ENCODE results near the gene RASA3.
"Not testable (repeated sequence)": the region's sequence is repeated elsewhere in the genome, so short reads cannot be mapped to it uniquely, and the experiment has no call there.

RASA3 gene

GRCh38 chr13:114155926-114156883, 23.8 kb upstream of the RASA3 start:
- DNase-seq (ENCODE audit: low spot score), result no peak

GRCh38 chr13:114155320-114155719, 22.9 kb upstream of the RASA3 start:
- DNase-seq (ENCODE audit: low spot score), result no peak

- DNase-seq (ENCODE audit: low spot score), result no peak
Measured at GRCh38 chr13:114154476-114154875, 22.1 kb upstream of the RASA3 start.

- DNase-seq (ENCODE audit: low spot score), result no peak
Measured at GRCh38 chr13:114153485-114154080, 21.2 kb upstream of the RASA3 start.

GRCh38 chr13:114152831-114153371, 20.5 kb upstream of the RASA3 start:
- DNase-seq (ENCODE audit: low spot score), result peak; percentile 50

- DNase-seq (ENCODE audit: low spot score), result no peak
Measured at GRCh38 chr13:114152285-114152645, 19.8 kb upstream of the RASA3 start.

- no peak for DNase-seq (ENCODE audit: low spot score)
Measured at GRCh38 chr13:114151565-114152284, 19.3 kb upstream of the RASA3 start.

GRCh38 chr13:114151031-114151430, 18.6 kb upstream of the RASA3 start:
- no peak for DNase-seq (ENCODE audit: low spot score)

GRCh38 chr13:114149774-114150740, 17.6 kb upstream of the RASA3 start:
- no peak for DNase-seq (ENCODE audit: low spot score)

GRCh38 chr13:114148886-114149285, 16.5 kb upstream of the RASA3 start:
- not testable (repeated sequence) for DNase-seq (ENCODE audit: low spot score)

- no peak for DNase-seq (ENCODE audit: low spot score)
Measured at GRCh38 chr13:114148521-114148855, 16.1 kb upstream of the RASA3 start.

GRCh38 chr13:114147803-114148520, 15.5 kb upstream of the RASA3 start:
- no peak for DNase-seq (ENCODE audit: low spot score)

GRCh38 chr13:114146629-114147028, 14.2 kb upstream of the RASA3 start:
- no peak for DNase-seq (ENCODE audit: low spot score)

- DNase-seq (ENCODE audit: low spot score), result no peak
Measured at GRCh38 chr13:114146173-114146572, 13.8 kb upstream of the RASA3 start.

GRCh38 chr13:114145722-114146121, 13.3 kb upstream of the RASA3 start:
- no peak for DNase-seq (ENCODE audit: low spot score)

GRCh38 chr13:114145256-114145655, 12.8 kb upstream of the RASA3 start:
- no peak for DNase-seq (ENCODE audit: low spot score)

GRCh38 chr13:114144606-114145244, 12.3 kb upstream of the RASA3 start:
- DNase-seq (ENCODE audit: low spot score), result no peak

GRCh38 chr13:114143806-114144605, 11.6 kb upstream of the RASA3 start:
- no peak for DNase-seq (ENCODE audit: low spot score)

All from globus pallidus (tissue), 1 donor.